Coronary artery (tissue), 2 donors: Measurements from ENCODE around the gene CDH12.
"Not testable (repeated sequence)": the region's sequence is repeated elsewhere in the genome, so short reads cannot be mapped to it uniquely, and the experiment has no call there.

Source experiments
- DNase-seq: peaks from one replicate; pipeline ENCODE4 v3.0.0-alpha.2; 2017; ENCODE audit warnings: low spot score
- H3K27ac ChIP-seq, 2 donors: fragments of 200-600 bp; sonication (generic); one replicate each; pipeline ENCODE4 v1.5.1; 2016 to 2019
- H3K4me3 ChIP-seq: fragments of 200-600 bp; sonication (generic); 2 replicates; pipeline ENCODE4 v1.5.1; 2016; ENCODE audit warnings: mild to moderate bottlenecking, moderate library complexity
- TF ChIP-seq, protein P1 (sequence below): fragments of 200-600 bp; sonication (generic); IDR thresholded peaks from one replicate; pipeline ENCODE4 v1.5.1; 2019; ENCODE audit warnings: antibody characterized with exemption

Gene CDH12

DNA sequence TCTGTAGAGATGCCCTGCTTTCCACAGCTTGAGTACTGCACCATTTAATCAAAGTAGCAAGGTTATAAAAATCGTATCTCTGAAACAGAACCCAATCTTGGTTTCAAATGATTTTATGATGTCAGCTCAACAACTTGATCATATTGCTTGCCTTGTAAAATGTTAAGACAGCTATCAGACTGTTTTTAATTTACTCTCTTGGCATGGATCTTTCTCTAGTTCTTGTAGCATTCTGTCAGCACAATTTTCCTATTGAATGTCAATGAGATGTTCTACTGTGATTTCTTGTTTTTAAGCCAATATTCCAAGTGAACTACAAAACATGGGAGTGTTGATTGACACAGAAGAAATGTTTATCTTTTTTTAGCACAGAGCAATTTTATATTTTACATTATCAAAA is 313.4 kb downstream of the CDH12 start:
- DNase-seq: no peak
- Histone ChIP-seq H3K4me3 (no peak overlapping the region), H3K27ac (no peak overlapping the region)
- TF ChIP-seq, protein P1, sequence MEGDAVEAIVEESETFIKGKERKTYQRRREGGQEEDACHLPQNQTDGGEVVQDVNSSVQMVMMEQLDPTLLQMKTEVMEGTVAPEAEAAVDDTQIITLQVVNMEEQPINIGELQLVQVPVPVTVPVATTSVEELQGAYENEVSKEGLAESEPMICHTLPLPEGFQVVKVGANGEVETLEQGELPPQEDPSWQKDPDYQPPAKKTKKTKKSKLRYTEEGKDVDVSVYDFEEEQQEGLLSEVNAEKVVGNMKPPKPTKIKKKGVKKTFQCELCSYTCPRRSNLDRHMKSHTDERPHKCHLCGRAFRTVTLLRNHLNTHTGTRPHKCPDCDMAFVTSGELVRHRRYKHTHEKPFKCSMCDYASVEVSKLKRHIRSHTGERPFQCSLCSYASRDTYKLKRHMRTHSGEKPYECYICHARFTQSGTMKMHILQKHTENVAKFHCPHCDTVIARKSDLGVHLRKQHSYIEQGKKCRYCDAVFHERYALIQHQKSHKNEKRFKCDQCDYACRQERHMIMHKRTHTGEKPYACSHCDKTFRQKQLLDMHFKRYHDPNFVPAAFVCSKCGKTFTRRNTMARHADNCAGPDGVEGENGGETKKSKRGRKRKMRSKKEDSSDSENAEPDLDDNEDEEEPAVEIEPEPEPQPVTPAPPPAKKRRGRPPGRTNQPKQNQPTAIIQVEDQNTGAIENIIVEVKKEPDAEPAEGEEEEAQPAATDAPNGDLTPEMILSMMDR: no peak

DNA sequence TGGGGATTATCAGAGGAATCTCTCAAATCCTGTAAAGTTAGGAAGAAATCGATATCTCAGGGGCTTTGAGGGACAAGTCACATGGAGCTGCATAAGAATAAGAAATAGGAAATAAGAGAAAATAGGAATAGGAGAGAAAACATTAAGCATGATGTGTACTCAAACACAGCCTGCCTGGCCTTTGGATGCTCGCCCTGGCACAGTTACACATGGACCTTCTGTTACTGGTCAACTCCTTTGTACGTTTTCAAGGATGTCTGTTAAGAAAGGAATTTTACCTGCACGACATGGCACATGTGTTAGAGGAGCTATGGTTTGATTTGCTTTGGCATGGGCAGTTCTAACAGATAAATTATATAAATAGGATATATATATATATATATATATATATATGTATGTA is 321.2 kb downstream of the CDH12 start:
- TF ChIP-seq, protein P1: no peak
- DNase-seq: no peak
- H3K27ac ChIP-seq: no peak overlapping the region

DNA sequence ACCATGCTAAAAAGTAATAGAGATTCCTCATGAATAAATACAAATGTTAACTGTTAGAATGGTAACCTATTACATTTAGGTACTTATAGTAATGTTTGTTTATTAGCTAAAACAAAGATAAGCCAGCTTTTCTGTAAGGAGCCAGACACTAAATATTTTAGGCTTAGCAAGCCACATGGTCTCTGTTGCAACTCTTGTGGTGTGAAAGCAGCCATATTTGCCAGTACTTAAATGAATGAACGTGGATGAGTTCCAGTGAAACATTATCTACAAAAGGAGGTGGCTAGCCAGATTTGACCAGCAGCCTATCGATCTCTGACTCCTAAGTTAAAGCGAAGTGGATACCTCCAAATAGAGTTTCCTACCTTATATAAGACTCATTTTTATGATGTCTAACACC is 331.6 kb downstream of the CDH12 start:
- Histone ChIP-seq H3K4me3 (no peak overlapping the region), H3K27ac (no peak overlapping the region)
- DNase-seq: no peak
- TF ChIP-seq, protein P1: no peak

More for the DNA sequence above, 321.2 kb downstream of the CDH12 start:
- no peak overlapping the region for H3K4me3 ChIP-seq

DNA sequence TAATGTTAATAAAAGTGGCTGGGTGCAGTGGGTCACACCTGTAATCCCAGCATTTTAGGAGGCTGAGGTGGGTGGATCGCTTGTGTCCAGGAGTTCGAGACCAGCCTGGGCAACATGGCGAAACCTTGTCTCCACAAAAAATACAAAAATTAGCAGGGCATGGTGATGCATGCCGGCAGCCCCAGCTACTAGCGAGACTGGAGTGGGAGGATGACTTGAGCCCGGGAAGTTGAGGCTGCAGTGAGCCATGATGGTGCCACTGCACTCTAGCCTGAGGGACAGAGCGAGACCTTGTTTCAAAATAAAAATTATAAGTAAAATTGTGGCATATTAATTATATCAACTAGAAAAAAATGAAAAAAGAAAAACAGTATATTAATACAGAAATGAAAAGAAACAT is 336.6 kb downstream of the CDH12 start:
- DNase-seq, H3K4me3 ChIP-seq, H3K27ac ChIP-seq: not testable (repeated sequence)

DNA sequence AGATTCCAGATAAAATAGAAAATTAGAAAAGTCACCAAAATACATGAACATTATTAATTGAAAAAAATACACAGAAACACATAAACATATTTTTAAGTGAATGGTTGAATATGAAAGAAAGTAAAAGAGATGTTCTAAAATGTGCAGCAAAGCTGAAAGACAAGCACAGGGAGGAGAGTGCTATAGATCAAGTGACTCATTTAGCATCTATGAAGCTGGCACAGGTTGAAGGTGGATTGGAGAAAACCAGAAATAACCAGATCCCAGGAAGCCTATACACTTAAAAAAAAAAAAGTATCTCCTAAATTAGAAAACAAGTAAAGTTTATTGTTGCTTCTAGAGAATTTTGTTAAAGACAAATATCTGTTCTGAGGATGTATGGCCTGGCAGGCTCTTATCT is 338.9 kb downstream of the CDH12 start:
- TF ChIP-seq, protein P1: no peak

DNA sequence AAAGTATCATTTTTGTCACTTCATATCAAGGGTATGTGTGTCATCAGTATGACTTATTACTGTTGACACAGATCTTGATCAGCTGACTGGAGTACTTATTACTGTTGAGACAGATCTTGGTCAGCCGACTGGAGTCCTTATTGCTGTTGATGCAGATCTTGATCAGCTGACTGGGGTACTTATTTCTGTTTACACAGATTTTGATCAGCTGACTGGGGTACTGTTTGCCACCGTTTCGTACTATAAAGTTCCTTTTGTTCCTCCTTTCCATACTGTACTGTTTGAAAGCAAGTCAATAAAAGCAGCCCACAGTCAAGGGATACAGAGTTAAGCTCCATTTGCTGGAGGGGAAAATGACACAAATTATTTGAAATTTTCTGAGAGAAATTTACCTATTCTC is 347.3 kb downstream of the CDH12 start:
- TF ChIP-seq, protein P1: no peak
- Histone ChIP-seq H3K27ac (no peak overlapping the region), H3K4me3 (no peak overlapping the region)
- DNase-seq: no peak

More for the DNA sequence above, 338.9 kb downstream of the CDH12 start:
- DNase-seq: no peak
- no peak overlapping the region for H3K4me3 ChIP-seq
- no peak overlapping the region for H3K27ac ChIP-seq

DNA sequence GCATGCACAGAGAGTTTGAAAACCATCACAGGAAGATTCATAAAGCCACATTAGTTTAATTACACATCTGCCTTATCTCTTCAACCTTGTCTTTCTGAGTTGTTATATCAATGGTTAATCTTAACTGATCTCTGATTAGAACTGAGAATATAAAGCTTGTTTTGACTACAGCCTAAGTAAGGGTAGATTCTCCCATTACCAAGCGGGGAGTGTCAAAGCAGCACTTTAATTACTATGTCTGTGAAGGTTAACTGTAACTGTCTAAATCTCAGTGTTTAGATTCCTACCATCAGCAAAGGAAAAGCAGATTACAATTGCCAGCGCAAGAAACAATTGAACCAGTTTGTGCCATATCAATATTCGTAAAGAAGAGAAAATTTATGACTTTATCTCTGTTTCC is 348.7 kb downstream of the CDH12 start:
- no peak for DNase-seq
- H3K27ac ChIP-seq: no peak overlapping the region
- no peak overlapping the region for H3K4me3 ChIP-seq
- TF ChIP-seq, protein P1: no peak

DNA sequence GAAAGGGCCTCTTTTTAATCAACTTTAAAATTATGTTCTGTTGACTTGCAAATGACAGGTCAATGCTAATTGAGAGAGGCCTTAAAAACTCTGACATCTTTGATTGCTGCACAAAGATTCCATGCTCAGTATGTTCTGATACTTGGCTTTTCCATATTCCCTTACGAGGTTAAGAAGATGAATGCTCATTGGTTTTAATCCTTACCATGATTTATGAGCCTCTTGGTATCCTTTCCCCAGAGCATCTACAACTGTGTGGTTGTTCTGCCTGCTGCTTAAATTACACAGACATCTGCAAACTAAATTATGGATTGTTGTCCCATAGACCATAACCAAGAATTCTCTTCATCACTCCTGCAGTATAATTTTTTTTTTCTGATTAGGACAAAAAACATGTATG is 352.6 kb downstream of the CDH12 start:
- TF ChIP-seq, protein P1: no peak
- no peak for DNase-seq
- Histone ChIP-seq H3K27ac (no peak overlapping the region), H3K4me3 (no peak overlapping the region)
